ENCODE measurements around the gene HCN3. TPM values are rescaled to one million over a fixed set of nuclear protein-coding genes. Genes with fewer than 3 reads are reported as not detected.

The HCN3 gene
- total RNA-seq, 1 donor from 2014 or later: 1.9 TPM

GRCh38 chr1:155321639-155322503, 44.6 kb downstream of the HCN3 start:
- Mint-ChIP-seq H3K27me3 (ENCODE audit: insufficient read depth, low read depth) (peaks cover 7% of the 10 kb centered on the region), H3K4me1 (peaks cover 39% of the 10 kb centered on the region), H3K9me3 (no peaks in the 10 kb centered on the region), H3K27ac (peak overlapping the region; percentile 50), H3K4me3 (peak overlapping the region; percentile 86), H3K36me3 (peaks cover 24% of the 10 kb centered on the region)
- H3K27ac ChIP-seq: no peak overlapping the region
- no peak overlapping the region for H2AFZ ChIP-seq (replicated peaks)
- peak; percentile 42 for DNase-seq (ENCODE audit: low spot score)
- peaks cover 50% of the 10 kb centered on the region for H4K20me1 ChIP-seq (ENCODE audit: low read depth)
- peaks cover 24% of the 10 kb centered on the region for H3K79me2 ChIP-seq (ENCODE audit: low read depth)
- peaks cover 80% of the 10 kb centered on the region for H3F3A ChIP-seq (ENCODE audit: low read depth)
- H3K4me3 ChIP-seq: peak overlapping the region; percentile 82
- no peak for TF ChIP-seq EZH2phosphoT487 (IDR thresholded peaks at IDR 0.05)
- H3K27me3 ChIP-seq: no peaks in the 10 kb centered on the region
- H3K4me1 ChIP-seq: peaks cover 19% of the 10 kb centered on the region
- no peak overlapping the region for H3K9ac ChIP-seq
- H3K4me2 ChIP-seq: peak overlapping the region; percentile 87
- no peaks in the 10 kb centered on the region for H3K36me3 ChIP-seq
- H3K9me3 ChIP-seq (ENCODE audit: low read depth): no peaks in the 10 kb centered on the region

GRCh38 chr1:155322571-155322952, 45.3 kb downstream of the HCN3 start:
- Histone ChIP-seq H3K4me3 (peak overlapping the region; percentile 82), H3K4me1 (peaks cover 19% of the 10 kb centered on the region), H3K9me3 (ENCODE audit: low read depth) (no peaks in the 10 kb centered on the region), H3K4me2 (peak overlapping the region; percentile 87), H3K36me3 (no peaks in the 10 kb centered on the region), H3K9ac (no peak overlapping the region), H3F3A (ENCODE audit: low read depth) (peaks cover 73% of the 10 kb centered on the region), H3K79me2 (ENCODE audit: low read depth) (peaks cover 24% of the 10 kb centered on the region), H3K27ac (peak overlapping the region; percentile 47), H2AFZ (replicated peaks) (no peak overlapping the region), H3K27me3 (no peaks in the 10 kb centered on the region), H4K20me1 (ENCODE audit: low read depth) (peaks cover 45% of the 10 kb centered on the region)
- peak overlapping the region; percentile 86 for H3K4me3 Mint-ChIP-seq
- peak; percentile 64 for DNase-seq (ENCODE audit: low spot score)
- H3K4me1 Mint-ChIP-seq: peaks cover 39% of the 10 kb centered on the region
- peaks cover 7% of the 10 kb centered on the region for H3K27me3 Mint-ChIP-seq (ENCODE audit: insufficient read depth, low read depth)
- peak overlapping the region; percentile 50 for H3K27ac Mint-ChIP-seq
- TF ChIP-seq CTCF (IDR thresholded peaks at IDR 0.05) (no peak), EZH2 (IDR thresholded peaks at IDR 0.05) (no peak), EZH2phosphoT487 (IDR thresholded peaks at IDR 0.05) (no peak)
- peaks cover 25% of the 10 kb centered on the region for H3K36me3 Mint-ChIP-seq
- no peaks in the 10 kb centered on the region for H3K9me3 Mint-ChIP-seq

- Histone ChIP-seq H3K4me2 (peak overlapping the region; percentile 87), H3K79me2 (ENCODE audit: low read depth) (peaks cover 24% of the 10 kb centered on the region), H3K27me3 (no peaks in the 10 kb centered on the region), H4K20me1 (ENCODE audit: low read depth) (peaks cover 43% of the 10 kb centered on the region), H3F3A (ENCODE audit: low read depth) (peaks cover 68% of the 10 kb centered on the region), H3K36me3 (no peaks in the 10 kb centered on the region), H3K4me3 (peak overlapping the region; percentile 82), H3K27ac (peak overlapping the region; percentile 88), H3K4me1 (peaks cover 19% of the 10 kb centered on the region), H3K9ac (no peak overlapping the region), H3K9me3 (ENCODE audit: low read depth) (no peaks in the 10 kb centered on the region), H2AFZ (replicated peaks) (no peak overlapping the region)
- TF ChIP-seq CTCF (IDR thresholded peaks at IDR 0.05) (peak; percentile 95), EZH2 (IDR thresholded peaks at IDR 0.05) (no peak)
- Mint-ChIP-seq H3K27ac (no peak overlapping the region), H3K27me3 (ENCODE audit: insufficient read depth, low read depth) (peaks cover 7% of the 10 kb centered on the region), H3K4me3 (peak overlapping the region; percentile 91), H3K9me3 (no peaks in the 10 kb centered on the region), H3K4me1 (peaks cover 39% of the 10 kb centered on the region), H3K36me3 (peaks cover 21% of the 10 kb centered on the region)
- peak; percentile 95 for DNase-seq (ENCODE audit: low spot score)
These were observed 45.9 kb downstream of the HCN3 start for GRCh38 chr1:155322953-155323728.
